Measurements from ENCODE around the gene LNX1.
"Not testable (repeated sequence)": the region's sequence is repeated elsewhere in the genome, so short reads cannot be mapped to it uniquely, and the experiment has no call there.

The LNX1 gene

DNA sequence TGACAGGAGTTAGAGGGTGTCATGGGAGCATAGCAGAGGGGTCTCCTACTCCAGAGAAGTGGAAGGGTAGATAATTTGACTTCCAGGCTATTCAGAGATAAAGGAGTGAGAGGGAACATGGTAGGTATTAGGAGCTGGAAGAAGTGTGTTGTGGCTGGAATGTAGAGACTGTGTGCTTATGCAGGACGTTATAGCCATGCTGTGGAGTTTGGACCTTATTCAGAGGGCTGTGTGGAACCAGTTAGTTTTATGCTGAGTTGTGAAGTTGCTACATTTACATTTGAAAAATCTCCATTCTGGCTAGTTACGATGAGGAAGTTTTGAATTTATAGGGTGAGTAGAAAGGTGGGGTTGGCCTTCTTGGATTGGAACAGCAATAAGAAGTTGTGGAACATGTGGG, 146.3 kb downstream of the LNX1 start:
- Histone ChIP-seq H3K27me3 (ENCODE audit: control insufficient read depth, insufficient read depth, low read length) (no peaks in the 10 kb centered on the region), H3K27ac (ENCODE audit: low read length) (no peak overlapping the region), H3K4me1 (ENCODE audit: control insufficient read depth, low read depth, low read length) (no peaks in the 10 kb centered on the region), H3K36me3 (ENCODE audit: control insufficient read depth, low read depth, low read length) (peaks cover 42% of the 10 kb centered on the region), H3K4me3 (ENCODE audit: low read length) (no peak overlapping the region), H3K9me3 (ENCODE audit: control insufficient read depth, low read depth, low read length) (no peaks in the 10 kb centered on the region), H3K9ac (ENCODE audit: low read length) (no peak overlapping the region)

DNA sequence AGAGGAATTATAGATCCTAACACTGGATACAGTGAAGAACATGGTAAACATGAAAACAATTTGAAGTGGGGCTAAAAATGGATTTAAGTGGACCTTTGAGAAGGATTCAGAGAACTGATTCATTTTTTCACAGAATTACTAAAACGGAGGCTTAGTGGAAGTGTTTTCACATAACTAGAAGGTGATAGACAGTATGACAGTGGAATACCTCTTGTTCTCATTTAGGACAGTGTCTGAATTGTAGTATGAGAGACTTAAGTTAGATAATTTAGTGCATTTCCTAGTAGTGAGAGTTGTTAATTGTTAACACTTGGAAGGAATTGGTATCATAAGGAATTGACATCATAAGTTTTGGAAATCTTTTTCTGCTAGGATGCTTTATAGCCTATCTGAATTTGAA, 149.7 kb downstream of the LNX1 start:
- H3K27me3 ChIP-seq (ENCODE audit: control insufficient read depth, insufficient read depth, low read length) = no peaks in the 10 kb centered on the region
- H3K9ac ChIP-seq (ENCODE audit: low read length) = no peak overlapping the region
- peaks cover 42% of the 10 kb centered on the region for H3K36me3 ChIP-seq (ENCODE audit: control insufficient read depth, low read depth, low read length)

DNA sequence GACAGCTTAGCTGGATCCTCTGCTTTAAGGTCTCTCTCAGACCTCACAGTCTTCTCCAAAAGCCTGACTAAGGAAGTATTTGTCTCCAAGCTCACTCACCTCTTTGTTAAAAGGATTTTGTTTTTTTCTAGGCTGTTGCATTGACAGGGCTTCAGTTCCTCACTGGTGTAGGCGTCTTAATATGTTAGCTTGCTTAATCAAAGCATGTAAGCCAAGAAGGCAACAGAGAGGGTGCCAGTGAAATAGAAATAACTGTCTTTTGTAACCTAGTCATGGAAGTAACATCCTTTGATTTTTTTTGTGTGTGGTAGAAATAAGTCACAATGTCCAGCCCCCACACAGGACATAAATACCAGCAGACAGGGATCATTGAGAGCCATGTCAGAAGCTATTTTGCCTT, 155.0 kb downstream of the LNX1 start:
- Histone ChIP-seq H3K9me3 (ENCODE audit: control insufficient read depth, low read depth, low read length) (no peaks in the 10 kb centered on the region), H3K9ac (ENCODE audit: low read length) (no peak overlapping the region), H3K4me3 (ENCODE audit: low read length) (no peak overlapping the region), H3K36me3 (ENCODE audit: control insufficient read depth, low read depth, low read length) (peaks cover 29% of the 10 kb centered on the region), H3K27me3 (ENCODE audit: control insufficient read depth, insufficient read depth, low read length) (no peaks in the 10 kb centered on the region), H3K27ac (ENCODE audit: low read length) (no peak overlapping the region), H3K4me1 (ENCODE audit: control insufficient read depth, low read depth, low read length) (no peaks in the 10 kb centered on the region)

More for the DNA sequence above, 149.7 kb downstream of the LNX1 start:
- H3K4me3 ChIP-seq (ENCODE audit: low read length) = no peak overlapping the region
- H3K9me3 ChIP-seq (ENCODE audit: control insufficient read depth, low read depth, low read length) = no peaks in the 10 kb centered on the region
- no peak overlapping the region for H3K27ac ChIP-seq (ENCODE audit: low read length)
- H3K4me1 ChIP-seq (ENCODE audit: control insufficient read depth, low read depth, low read length) = no peaks in the 10 kb centered on the region

DNA sequence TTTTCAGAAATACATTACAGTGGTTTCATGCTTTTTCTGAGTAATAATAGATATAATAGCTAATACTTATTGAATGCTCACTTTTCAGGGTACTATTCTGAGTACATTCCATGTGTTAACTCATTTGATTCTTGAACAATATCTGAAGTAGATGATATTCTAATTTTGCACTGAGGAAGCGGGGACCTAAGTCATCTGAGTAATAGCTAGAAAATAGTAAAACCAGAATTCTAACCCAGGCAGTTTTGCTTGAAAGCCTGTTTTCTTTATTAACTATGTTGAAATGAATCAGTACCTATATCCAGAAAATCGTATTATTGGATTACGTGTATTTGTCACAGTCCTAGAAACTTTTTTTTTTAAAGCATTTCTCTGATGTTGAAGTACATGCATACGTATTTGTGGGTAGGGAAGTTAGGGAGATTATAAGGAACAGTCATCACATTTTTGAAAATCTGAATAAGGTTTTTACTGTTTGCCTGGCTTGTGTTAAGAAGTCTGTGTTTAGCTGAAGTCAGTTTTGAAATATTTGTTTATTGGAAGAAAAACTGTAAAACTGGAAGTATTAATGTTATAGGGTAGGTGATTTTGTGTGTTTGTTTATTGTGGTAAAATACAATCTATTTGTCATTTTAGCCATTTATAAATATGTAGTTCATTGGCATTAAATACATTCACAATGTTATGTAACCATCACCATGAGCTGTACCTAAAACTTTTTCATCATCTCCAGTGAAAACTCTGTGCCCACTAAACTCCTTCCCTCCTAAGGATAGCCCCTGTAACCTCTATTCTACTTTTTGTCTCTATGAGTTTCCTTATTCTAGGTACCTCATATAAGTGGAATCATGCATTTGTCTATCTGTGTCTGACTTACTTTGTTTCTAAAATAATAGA, 158.5 kb downstream of the LNX1 start:
- Histone ChIP-seq H3K36me3 (ENCODE audit: control insufficient read depth, low read depth, low read length) (peaks cover 53% of the 10 kb centered on the region), H3K27me3 (ENCODE audit: control insufficient read depth, insufficient read depth, low read length) (no peaks in the 10 kb centered on the region), H3K27ac (ENCODE audit: low read length) (no peak overlapping the region), H3K4me3 (ENCODE audit: low read length) (no peak overlapping the region), H3K9me3 (ENCODE audit: control insufficient read depth, low read depth, low read length) (no peaks in the 10 kb centered on the region), H3K9ac (ENCODE audit: low read length) (no peak overlapping the region), H3K4me1 (ENCODE audit: control insufficient read depth, low read depth, low read length) (no peaks in the 10 kb centered on the region)

DNA sequence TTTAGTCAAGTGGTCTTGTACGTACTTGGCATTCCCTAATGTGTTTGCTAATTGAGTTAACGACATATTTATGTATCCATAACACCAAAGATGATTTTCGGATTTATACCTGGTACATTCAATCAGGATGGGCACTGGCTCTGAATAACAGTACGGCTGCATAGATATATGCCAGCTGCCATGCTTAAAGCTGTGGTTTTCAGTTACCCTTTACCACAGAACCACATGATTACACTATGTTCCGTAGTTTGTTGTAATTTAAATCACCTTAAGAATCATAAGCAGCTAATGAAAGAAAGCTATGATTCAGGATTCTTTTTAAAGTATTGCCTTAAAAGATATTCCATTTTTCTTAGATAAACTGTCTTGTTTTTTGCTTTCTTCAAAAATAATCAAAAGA, 160.2 kb downstream of the LNX1 start:
- Histone ChIP-seq H3K9me3 (ENCODE audit: control insufficient read depth, low read depth, low read length) (no peaks in the 10 kb centered on the region), H3K27ac (ENCODE audit: low read length) (no peak overlapping the region), H3K9ac (ENCODE audit: low read length) (no peak overlapping the region), H3K27me3 (ENCODE audit: control insufficient read depth, insufficient read depth, low read length) (no peaks in the 10 kb centered on the region), H3K4me3 (ENCODE audit: low read length) (no peak overlapping the region), H3K36me3 (ENCODE audit: control insufficient read depth, low read depth, low read length) (peaks cover 58% of the 10 kb centered on the region), H3K4me1 (ENCODE audit: control insufficient read depth, low read depth, low read length) (no peaks in the 10 kb centered on the region)

DNA sequence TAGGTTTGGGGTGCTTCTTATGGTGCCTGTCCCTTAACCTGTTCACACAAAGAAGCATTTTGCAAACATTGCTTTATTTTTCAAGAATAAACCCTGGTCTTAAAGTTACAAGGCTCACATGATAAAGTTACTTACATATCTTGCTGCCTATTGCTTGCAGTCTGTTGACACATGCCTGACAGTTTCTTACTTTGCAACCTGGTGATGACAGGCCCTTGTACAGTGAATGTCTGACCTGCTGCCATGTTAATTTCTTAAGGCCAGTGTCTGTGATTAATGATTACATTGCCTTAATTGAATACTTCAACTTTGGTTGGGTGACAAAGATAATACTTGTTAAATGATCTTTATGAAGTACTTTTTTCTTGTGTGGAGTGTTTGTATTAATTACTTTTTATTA, 163.9 kb downstream of the LNX1 start:
- H3K4me3 ChIP-seq (ENCODE audit: low read length) = no peak overlapping the region
- H3K4me1 ChIP-seq (ENCODE audit: control insufficient read depth, low read depth, low read length) = no peaks in the 10 kb centered on the region
- no peak overlapping the region for H3K27ac ChIP-seq (ENCODE audit: low read length)
- H3K9me3 ChIP-seq (ENCODE audit: control insufficient read depth, low read depth, low read length) = no peaks in the 10 kb centered on the region
- H3K36me3 ChIP-seq (ENCODE audit: control insufficient read depth, low read depth, low read length) = peaks cover 47% of the 10 kb centered on the region
- H3K9ac ChIP-seq (ENCODE audit: low read length) = no peak overlapping the region
- no peaks in the 10 kb centered on the region for H3K27me3 ChIP-seq (ENCODE audit: control insufficient read depth, insufficient read depth, low read length)

DNA sequence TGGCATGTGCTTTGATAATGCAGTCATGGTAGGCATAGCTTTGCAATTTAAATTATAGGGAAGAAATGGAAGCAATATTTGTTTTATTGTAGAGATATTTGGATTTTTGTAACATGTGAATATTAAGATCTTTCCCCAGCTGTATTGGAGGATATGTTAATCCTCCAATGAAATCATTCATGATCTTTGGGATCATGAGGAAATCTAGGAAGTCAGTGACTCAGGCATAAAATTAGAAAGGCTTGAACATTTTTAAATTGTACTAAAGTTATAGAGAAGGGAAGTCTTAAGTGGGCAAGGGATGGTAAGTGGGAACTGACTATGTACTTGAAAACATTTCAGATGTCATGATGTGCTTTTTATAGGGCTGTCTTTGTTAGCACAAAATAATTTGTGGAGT, 167.0 kb downstream of the LNX1 start:
- no peak overlapping the region for H3K9ac ChIP-seq (ENCODE audit: low read length)

DNA sequence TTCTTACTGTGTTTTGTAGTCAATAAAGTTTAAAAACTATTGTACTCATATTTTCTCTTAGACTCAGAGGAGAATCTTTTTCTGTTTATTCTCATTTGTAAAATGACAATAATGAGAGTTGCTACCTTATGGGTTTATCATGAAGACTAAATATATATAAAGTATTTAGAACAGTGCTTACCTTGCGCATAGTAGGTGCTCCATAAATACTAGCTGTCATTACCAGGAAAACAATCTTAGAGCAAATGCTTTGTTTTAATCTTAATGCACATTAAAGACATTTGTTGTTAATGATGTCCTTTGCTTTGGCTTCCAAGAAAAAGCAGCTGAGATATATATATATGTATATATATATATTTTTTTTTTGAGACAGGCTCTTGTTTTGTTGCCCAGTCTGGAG, 168.9 kb downstream of the LNX1 start:
- no peak overlapping the region for H3K9ac ChIP-seq (ENCODE audit: low read length)
- peaks cover 10% of the 10 kb centered on the region for H3K36me3 ChIP-seq (ENCODE audit: control insufficient read depth, low read depth, low read length)
- H3K27ac ChIP-seq (ENCODE audit: low read length) = no peak overlapping the region
- no peaks in the 10 kb centered on the region for H3K9me3 ChIP-seq (ENCODE audit: control insufficient read depth, low read depth, low read length)
- H3K4me3 ChIP-seq (ENCODE audit: low read length) = no peak overlapping the region
- no peaks in the 10 kb centered on the region for H3K4me1 ChIP-seq (ENCODE audit: control insufficient read depth, low read depth, low read length)
- H3K27me3 ChIP-seq (ENCODE audit: control insufficient read depth, insufficient read depth, low read length) = no peaks in the 10 kb centered on the region

More for the DNA sequence above, 167.0 kb downstream of the LNX1 start:
- no peak overlapping the region for H3K4me3 ChIP-seq (ENCODE audit: low read length)
- H3K4me1 ChIP-seq (ENCODE audit: control insufficient read depth, low read depth, low read length) = no peaks in the 10 kb centered on the region
- no peak overlapping the region for H3K27ac ChIP-seq (ENCODE audit: low read length)
- no peaks in the 10 kb centered on the region for H3K9me3 ChIP-seq (ENCODE audit: control insufficient read depth, low read depth, low read length)
- no peaks in the 10 kb centered on the region for H3K27me3 ChIP-seq (ENCODE audit: control insufficient read depth, insufficient read depth, low read length)
- peaks cover 26% of the 10 kb centered on the region for H3K36me3 ChIP-seq (ENCODE audit: control insufficient read depth, low read depth, low read length)

DNA sequence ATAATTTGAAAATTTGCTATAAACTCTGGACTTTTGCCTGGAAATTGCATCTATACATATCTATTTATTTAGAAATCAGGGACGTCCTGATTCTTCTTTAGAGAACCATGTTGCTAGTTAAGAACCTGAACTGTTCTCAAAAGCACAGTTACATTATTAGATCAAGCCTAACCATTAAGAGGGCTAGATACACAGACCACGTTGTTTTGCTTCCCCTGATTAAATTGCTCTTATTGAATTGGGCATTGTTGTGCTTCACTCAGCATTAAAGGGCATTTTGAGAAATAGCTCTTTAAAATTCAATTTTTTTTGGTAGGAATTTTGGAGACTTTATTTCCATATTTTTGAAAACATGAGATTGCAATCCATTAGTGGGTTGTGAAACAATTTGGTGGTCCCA, 169.5 kb downstream of the LNX1 start:
- H3K27ac ChIP-seq (ENCODE audit: low read length) = no peak overlapping the region
- H3K4me1 ChIP-seq (ENCODE audit: control insufficient read depth, low read depth, low read length) = no peaks in the 10 kb centered on the region
- no peaks in the 10 kb centered on the region for H3K9me3 ChIP-seq (ENCODE audit: control insufficient read depth, low read depth, low read length)
- H3K4me3 ChIP-seq (ENCODE audit: low read length) = no peak overlapping the region
- peaks cover 4% of the 10 kb centered on the region for H3K36me3 ChIP-seq (ENCODE audit: control insufficient read depth, low read depth, low read length)
- H3K9ac ChIP-seq (ENCODE audit: low read length) = no peak overlapping the region
- H3K27me3 ChIP-seq (ENCODE audit: control insufficient read depth, insufficient read depth, low read length) = no peaks in the 10 kb centered on the region

DNA sequence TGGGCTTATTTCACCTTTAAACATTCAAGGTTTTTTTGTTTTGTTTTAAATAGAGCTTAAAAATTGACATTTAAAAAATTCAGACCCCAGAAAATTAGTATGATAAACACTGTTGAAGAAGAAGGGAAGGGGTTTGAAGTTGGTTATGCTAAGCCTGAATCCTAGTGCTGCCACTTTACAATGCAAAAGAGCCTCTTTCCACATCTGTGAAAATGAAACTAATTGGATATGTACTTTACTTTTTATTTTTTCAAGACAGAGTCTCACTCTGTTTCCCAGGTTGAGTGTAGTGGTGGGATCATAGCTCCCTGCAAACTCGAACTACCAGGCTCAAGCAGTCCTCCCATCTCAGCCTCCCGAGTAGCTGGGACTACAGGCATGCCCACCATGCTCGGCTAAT, 172.1 kb downstream of the LNX1 start:
- H3K27ac ChIP-seq (ENCODE audit: low read length) = no peak overlapping the region
- H3K4me3 ChIP-seq (ENCODE audit: low read length) = no peak overlapping the region
- H3K9ac ChIP-seq (ENCODE audit: low read length) = no peak overlapping the region
- H3K4me1 ChIP-seq (ENCODE audit: control insufficient read depth, low read depth, low read length) = no peaks in the 10 kb centered on the region
- H3K27me3 ChIP-seq (ENCODE audit: control insufficient read depth, insufficient read depth, low read length) = no peaks in the 10 kb centered on the region
- no peaks in the 10 kb centered on the region for H3K9me3 ChIP-seq (ENCODE audit: control insufficient read depth, low read depth, low read length)
- H3K36me3 ChIP-seq (ENCODE audit: control insufficient read depth, low read depth, low read length) = peaks cover 5% of the 10 kb centered on the region

DNA sequence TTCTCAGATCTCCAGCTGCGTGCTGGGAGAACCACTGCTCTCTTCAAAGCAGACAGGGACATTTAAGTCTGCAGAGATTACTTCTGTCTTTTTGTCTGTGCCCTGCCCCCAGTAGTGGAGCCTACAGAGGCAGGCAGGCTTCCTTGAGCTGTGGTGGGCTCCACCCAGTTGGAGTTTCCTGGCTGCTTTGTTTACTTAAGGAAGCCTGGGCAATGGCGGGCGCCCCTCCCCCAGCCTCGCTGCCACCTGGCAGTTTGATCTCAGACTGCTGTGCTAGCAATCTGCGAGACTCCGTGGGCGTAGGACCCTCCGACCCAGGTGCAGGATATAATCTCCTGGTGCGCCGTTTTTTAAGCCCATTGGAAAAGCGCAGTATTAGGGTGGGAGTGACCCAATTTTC, 181.8 kb downstream of the LNX1 start:
- not testable (repeated sequence) for H3K36me3 ChIP-seq (ENCODE audit: control insufficient read depth, low read depth, low read length); H3K9ac ChIP-seq (ENCODE audit: low read length); H3K27ac ChIP-seq (ENCODE audit: low read length); H3K4me3 ChIP-seq (ENCODE audit: low read length); H3K4me1 ChIP-seq (ENCODE audit: control insufficient read depth, low read depth, low read length); H3K27me3 ChIP-seq (ENCODE audit: control insufficient read depth, insufficient read depth, low read length); H3K9me3 ChIP-seq (ENCODE audit: control insufficient read depth, low read depth, low read length)

Data from iPS-18a (cell line).